ENCODE data around the gene UBE2V1. TPM values are rescaled to one million over a fixed set of nuclear protein-coding genes. Genes with fewer than 3 reads are reported as not detected.

UBE2V1 gene
- polyA plus RNA-seq, 3 donors: 62.2 to 95.5 (median 71.1) TPM

GRCh38 chr20:50111120-50111828, 1.7 kb downstream of the UBE2V1 start:
- H3K27ac ChIP-seq (ENCODE audit: low read depth in 1 of 2, low read length in 2 of 2): peak overlapping the region in 1 of 2 donors; percentile 93
- peaks cover 87% of the 10 kb centered on the region for H3K79me2 ChIP-seq (ENCODE audit: insufficient read depth, low read length)
- peak overlapping the region; percentile 99 for H3K4me3 Mint-ChIP-seq
- no peak overlapping the region for H2AFZ ChIP-seq (ENCODE audit: insufficient read depth, low read depth, low read length, poor library complexity, severe bottlenecking)
- H3K36me3 Mint-ChIP-seq: peaks cover 13 to 22% of the 10 kb centered on the region in 2 donors
- H3K27me3 ChIP-seq (ENCODE audit: control insufficient read depth in 2 of 2, insufficient read depth in 2 of 2, low read length in 2 of 2): no peaks in the 10 kb centered on the region
- intact Hi-C loops (cut with micrococcal nuclease): loop anchor here (10.0 kb wide), 3 partner anchors 174 to 364 kb away; no protein-coding TSS in a partner anchor
- H3K9me3 ChIP-seq (replicated peaks in 1 of 2; ENCODE audit: control insufficient read depth in 1 of 2, insufficient read depth in 1 of 2, low read length in 2 of 2): no peaks in the 10 kb centered on the region
- no peak for DNase-seq
- peak overlapping the region; percentile 95 for H3K4me2 ChIP-seq (replicated peaks; ENCODE audit: extremely low read depth, low read length, poor library complexity, severe bottlenecking)
- H3K4me1 Mint-ChIP-seq: peaks cover 75% of the 10 kb centered on the region
- no peak overlapping the region for H3K9ac ChIP-seq (ENCODE audit: insufficient read depth, low read length, poor library complexity, severe bottlenecking)
- H3K27ac Mint-ChIP-seq: peak overlapping the region; percentile 65 to 99 (median 95)
- H3K36me3 ChIP-seq (replicated peaks in 1 of 2; ENCODE audit: control insufficient read depth in 1 of 2, insufficient read depth in 2 of 2, low read length in 2 of 2): peaks cover 0 to 25% of the 10 kb centered on the region in 2 donors
- H4K20me1 ChIP-seq (ENCODE audit: insufficient read depth, low read length): peaks cover 64% of the 10 kb centered on the region
- no peak for TF ChIP-seq CTCF (IDR thresholded peaks at IDR 0.05)
- H3K27me3 Mint-ChIP-seq (ENCODE audit: low read depth in 3 of 3): peaks cover 0 to 2% (median 0%) of the 10 kb centered on the region in 3 donors
- peaks cover 50 to 64% of the 10 kb centered on the region in 2 donors for H3K4me1 ChIP-seq (ENCODE audit: control insufficient read depth in 1 of 2, insufficient read depth in 2 of 2, low read length in 2 of 2)
- WGBS (ENCODE audit: insufficient coverage): 76% methylated on average over 10 of the region's 10 CpGs
- H3K9me3 Mint-ChIP-seq: no peaks in the 10 kb centered on the region
- H3K4me3 ChIP-seq (replicated peaks in 1 of 3; ENCODE audit: low read depth in 2 of 3, low read length in 3 of 3): peak overlapping the region in 1 of 3 experiments; percentile 95

DNA sequence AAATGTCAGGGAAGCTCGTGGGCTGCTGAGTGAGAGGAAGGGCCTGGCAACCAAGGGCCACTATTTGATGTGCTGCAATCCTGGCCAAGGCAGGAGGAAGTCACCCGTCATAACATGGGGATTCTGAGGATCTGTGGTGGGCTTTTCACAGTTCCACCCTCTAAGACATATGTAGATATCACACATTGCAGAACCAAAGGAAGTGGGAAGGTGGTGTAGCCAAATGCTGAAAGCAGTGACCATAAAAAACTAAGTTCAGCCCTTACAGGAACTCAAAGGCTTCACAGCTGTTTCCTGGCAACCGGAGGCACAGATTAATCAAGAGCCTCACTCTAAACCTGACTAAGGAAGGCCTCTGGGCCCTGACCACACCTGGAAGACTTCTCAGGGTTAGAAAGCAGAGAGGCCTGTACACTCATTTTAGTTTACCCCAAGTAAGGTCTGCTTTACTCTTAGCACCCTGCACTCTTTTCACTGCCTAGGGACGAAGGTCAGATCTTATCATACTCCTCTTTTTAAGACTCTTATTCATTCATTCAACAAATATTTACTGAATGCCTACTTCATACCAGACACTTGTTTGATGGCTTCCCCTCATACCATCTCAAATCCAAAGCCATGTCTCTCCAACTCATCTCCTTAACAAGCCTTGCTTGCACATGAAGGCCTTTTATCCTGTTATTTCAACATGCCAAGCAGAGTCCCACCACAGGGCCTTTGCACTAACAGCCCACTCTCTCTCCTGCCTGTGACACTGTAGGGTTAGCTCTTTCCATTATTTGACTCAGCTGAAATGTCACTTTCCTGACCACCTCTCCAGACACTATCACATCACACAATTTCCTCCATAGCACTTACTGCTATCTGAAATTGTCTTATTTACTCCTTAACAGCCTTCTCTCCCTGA, 2.6 kb downstream of the UBE2V1 start:
- Histone ChIP-seq H3K4me1 (ENCODE audit: control insufficient read depth in 1 of 2, insufficient read depth in 2 of 2, low read length in 2 of 2) (peaks cover 46 to 56% of the 10 kb centered on the region in 2 donors), H3K36me3 (replicated peaks in 1 of 2; ENCODE audit: control insufficient read depth in 1 of 2, insufficient read depth in 2 of 2, low read length in 2 of 2) (peaks cover 0 to 25% of the 10 kb centered on the region in 2 donors), H4K20me1 (ENCODE audit: insufficient read depth, low read length) (peaks cover 73% of the 10 kb centered on the region), H2AFZ (ENCODE audit: insufficient read depth, low read depth, low read length, poor library complexity, severe bottlenecking) (no peak overlapping the region), H3K27me3 (ENCODE audit: control insufficient read depth in 2 of 2, insufficient read depth in 2 of 2, low read length in 2 of 2) (no peaks in the 10 kb centered on the region), H3K27ac (ENCODE audit: low read depth in 1 of 2, low read length in 2 of 2) (peak overlapping the region; percentile 3 to 93), H3K9ac (ENCODE audit: insufficient read depth, low read length, poor library complexity, severe bottlenecking) (no peak overlapping the region), H3K4me2 (replicated peaks; ENCODE audit: extremely low read depth, low read length, poor library complexity, severe bottlenecking) (peak overlapping the region; percentile 95), H3K79me2 (ENCODE audit: insufficient read depth, low read length) (peaks cover 93% of the 10 kb centered on the region), H3K9me3 (replicated peaks in 1 of 2; ENCODE audit: control insufficient read depth in 1 of 2, insufficient read depth in 1 of 2, low read length in 2 of 2) (no peaks in the 10 kb centered on the region), H3K4me3 (replicated peaks in 1 of 3; ENCODE audit: low read depth in 2 of 3, low read length in 3 of 3) (peak overlapping the region in 1 of 3 experiments; percentile 26)
- H3K9me3 Mint-ChIP-seq: no peaks in the 10 kb centered on the region
- TF ChIP-seq CTCF (IDR thresholded peaks at IDR 0.05): no peak
- H3K27me3 Mint-ChIP-seq (ENCODE audit: low read depth in 3 of 3): peaks cover 0 to 2% (median 0%) of the 10 kb centered on the region in 3 donors
- H3K4me3 Mint-ChIP-seq: peak overlapping the region; percentile 13 to 56
- intact Hi-C loops (cut with micrococcal nuclease): loop anchor here (10.0 kb wide), 3 partner anchors 174 to 364 kb away; no protein-coding TSS in a partner anchor
- WGBS (ENCODE audit: insufficient coverage): 5% methylated on average over 2 of the region's 4 CpGs
- H3K36me3 Mint-ChIP-seq: peaks cover 13 to 24% of the 10 kb centered on the region in 2 donors
- DNase-seq: peak; percentile 15 to 44 (median 33)
- H3K4me1 Mint-ChIP-seq: peaks cover 67% of the 10 kb centered on the region
- H3K27ac Mint-ChIP-seq: peak overlapping the region; percentile 65 to 97 (median 83)
